ENCODE data around the gene CLCN6.

CLCN6 gene

GRCh38 chr1:11804666-11805421, 1.1 kb upstream of the CLCN6 start:
- Histone ChIP-seq H3K27me3 (ENCODE audit: low read depth, low read length) (no peaks in the 10 kb centered on the region), H3K9ac (ENCODE audit: low read length) (peak overlapping the region; percentile 90), H3K79me2 (ENCODE audit: low read length) (peaks cover 21% of the 10 kb centered on the region), H4K20me1 (ENCODE audit: insufficient read depth, low read length) (no peaks in the 10 kb centered on the region), H3K36me3 (replicated peaks; ENCODE audit: low read depth, low read length) (peaks cover 10% of the 10 kb centered on the region), H3K9me3 (ENCODE audit: insufficient read depth, low read length) (no peaks in the 10 kb centered on the region), H3K27ac (ENCODE audit: low read length) (peak overlapping the region; percentile 49; the same call in 1 of the 2 replicates), H3K4me2 (ENCODE audit: low read length) (peak overlapping the region; percentile 99), H3K4me1 (ENCODE audit: low read length) (peaks cover 21% of the 10 kb centered on the region), H3K4me3 (ENCODE audit: low read length) (peak overlapping the region; percentile 98), H2AFZ (ENCODE audit: low read depth, low read length) (no peak overlapping the region; the same call in 1 of the 2 replicates)
- TF ChIP-seq EZH2phosphoT487 (IDR thresholded peaks at IDR 0.05; ENCODE audit: low read depth): no peak
- TF ChIP-seq CTCF (IDR thresholded peaks at IDR 0.05; ENCODE audit: low read depth, low read length): no peak

- Histone ChIP-seq H2AFZ (ENCODE audit: low read depth, low read length) (0 out of 2 replicates have a peak overlapping the region, but pooled peaks have one; percentile 62), H3K9ac (ENCODE audit: low read length) (peak overlapping the region; percentile 87), H3K4me1 (ENCODE audit: low read length) (peaks cover 21% of the 10 kb centered on the region), H4K20me1 (ENCODE audit: insufficient read depth, low read length) (no peaks in the 10 kb centered on the region), H3K79me2 (ENCODE audit: low read length) (peaks cover 21% of the 10 kb centered on the region), H3K4me3 (ENCODE audit: low read length) (peak overlapping the region; percentile 98), H3K27ac (ENCODE audit: low read length) (peak overlapping the region; percentile 61), H3K9me3 (ENCODE audit: insufficient read depth, low read length) (no peaks in the 10 kb centered on the region), H3K36me3 (replicated peaks; ENCODE audit: low read depth, low read length) (peaks cover 14% of the 10 kb centered on the region), H3K27me3 (ENCODE audit: low read depth, low read length) (no peaks in the 10 kb centered on the region), H3K4me2 (ENCODE audit: low read length) (peak overlapping the region; percentile 91)
- TF ChIP-seq CTCF (IDR thresholded peaks at IDR 0.05; ENCODE audit: low read depth, low read length): no peak
- TF ChIP-seq EZH2phosphoT487 (IDR thresholded peaks at IDR 0.05; ENCODE audit: low read depth): no peak
Observed at GRCh38 chr1:11806307-11806936, 431 bp downstream of the CLCN6 start.

GRCh38 chr1:11807133-11807532, 1.1 kb downstream of the CLCN6 start:
- peak overlapping the region; percentile 98 for H3K4me3 ChIP-seq (ENCODE audit: low read length)
- H3K4me2 ChIP-seq (ENCODE audit: low read length): peak overlapping the region; percentile 91
- peaks cover 14% of the 10 kb centered on the region for H3K36me3 ChIP-seq (replicated peaks; ENCODE audit: low read depth, low read length)
- peak overlapping the region; percentile 87 for H3K9ac ChIP-seq (ENCODE audit: low read length)
- peak overlapping the region; percentile 61 for H3K27ac ChIP-seq (ENCODE audit: low read length)
- peaks cover 21% of the 10 kb centered on the region for H3K4me1 ChIP-seq (ENCODE audit: low read length)
- H3K27me3 ChIP-seq (ENCODE audit: low read depth, low read length): no peaks in the 10 kb centered on the region
- TF ChIP-seq EZH2phosphoT487 (IDR thresholded peaks at IDR 0.05; ENCODE audit: low read depth) (no peak), CTCF (IDR thresholded peaks at IDR 0.05; ENCODE audit: low read depth, low read length) (no peak)
- no peak overlapping the region for H2AFZ ChIP-seq (ENCODE audit: low read depth, low read length)
- peaks cover 21% of the 10 kb centered on the region for H3K79me2 ChIP-seq (ENCODE audit: low read length)
- no peaks in the 10 kb centered on the region for H4K20me1 ChIP-seq (ENCODE audit: insufficient read depth, low read length)
- no peaks in the 10 kb centered on the region for H3K9me3 ChIP-seq (ENCODE audit: insufficient read depth, low read length)

GRCh38 chr1:11813021-11813420, 7.0 kb downstream of the CLCN6 start:
- H2AFZ ChIP-seq (ENCODE audit: low read depth, low read length): no peak overlapping the region
- no peaks in the 10 kb centered on the region for H4K20me1 ChIP-seq (ENCODE audit: insufficient read depth, low read length)
- no peak overlapping the region for H3K4me3 ChIP-seq (ENCODE audit: low read length)
- H3K36me3 ChIP-seq (replicated peaks; ENCODE audit: low read depth, low read length): peaks cover 23% of the 10 kb centered on the region
- peaks cover 7% of the 10 kb centered on the region; the same call in 1 of the 2 replicates for H3K79me2 ChIP-seq (ENCODE audit: low read length)
- no peak overlapping the region for H3K27ac ChIP-seq (ENCODE audit: low read length)
- H3K27me3 ChIP-seq (ENCODE audit: low read depth, low read length): no peaks in the 10 kb centered on the region
- H3K4me2 ChIP-seq (ENCODE audit: low read length): no peak overlapping the region
- no peak for TF ChIP-seq CTCF (IDR thresholded peaks at IDR 0.05; ENCODE audit: low read depth, low read length)
- TF ChIP-seq EZH2phosphoT487 (IDR thresholded peaks at IDR 0.05; ENCODE audit: low read depth): no peak
- no peaks in the 10 kb centered on the region for H3K9me3 ChIP-seq (ENCODE audit: insufficient read depth, low read length)
- H3K9ac ChIP-seq (ENCODE audit: low read length): no peak overlapping the region
- H3K4me1 ChIP-seq (ENCODE audit: low read length): peaks cover 14% of the 10 kb centered on the region
